Measurements from ENCODE around the gene RGS7. TPM values are rescaled to one million over a fixed set of nuclear protein-coding genes. Genes with fewer than 3 reads are reported as not detected.
A peak's percentile ranks its signal among the peaks of the same experiment; 100 is the strongest.

The RGS7 gene
- polyA plus RNA-seq, 2 of the 4 experiments (the other 2 are of a cell fraction): 0.08 TPM; not detected in 1

- FAIRE-seq: no peak
Observed at GRCh38 chr1:240831922-240832321, 525.1 kb downstream of the RGS7 start.

GRCh38 chr1:240831191-240831631 is 525.8 kb downstream of the RGS7 start:
- no peak overlapping the region for H3K4me3 ChIP-seq
- ATAC-seq: no peak; a peak in 1 of 6 replicates
- no peaks in the 10 kb centered on the region for H3K9me3 ChIP-seq
- no peak overlapping the region for H3K27ac ChIP-seq
- H3K4me2 ChIP-seq: no peak overlapping the region
- TF ChIP-seq MAX (IDR thresholded peaks at IDR 0.05) (no peak), MAZ (IDR thresholded peaks at IDR 0.05; ENCODE audit: borderline replicate concordance, low read depth, low read length) (no peak), KDM5A (IDR thresholded peaks at IDR 0.05) (no peak), KDM1A (IDR thresholded peaks at IDR 0.05; ENCODE audit: low read depth) (no peak), MAFK (IDR thresholded peaks at IDR 0.05; ENCODE audit: partially characterized antibody) (no peak), POLR2A (IDR thresholded peaks at IDR 0.05; ENCODE audit: low read length) (no peak), HES2 (IDR thresholded peaks at IDR 0.05) (no peak)
- CTCF ChIA-PET: interaction anchor here (1.8 to 2.5 kb wide), 2 partner anchors 11 to 98 kb away, joined by 6 to 7 read pairs; no protein-coding TSS in a partner anchor
- DNase-seq (ENCODE audit: low read depth in 1 of 2, low spot score in 1 of 2): no peak
- FAIRE-seq: no peak
- POLR2A ChIA-PET: interaction anchor here (0.7 kb wide), 1 partner anchor 800 kb away, joined by 4 read pairs; no protein-coding TSS in a partner anchor
- 31% methylated on average over 3 of the region's 3 CpGs for WGBS (ENCODE audit: missing lambda C conversion rate)
- H3K4me1 ChIP-seq: no peaks in the 10 kb centered on the region

More at GRCh38 chr1:240831922-240832321, 525.1 kb downstream of the RGS7 start:
- no peak overlapping the region for H3K4me2 ChIP-seq
- DNase-seq (ENCODE audit: low read depth in 1 of 2, low spot score in 1 of 2): no peak
- H3K9me3 ChIP-seq: no peaks in the 10 kb centered on the region
- TF ChIP-seq RAD21 (conservative IDR thresholded peaks at IDR 0.05 in 1 of 2, IDR thresholded peaks at IDR 0.05 in 1 of 2) (peak; percentile 37 to 44; a peak in 3 of 5 replicates), CTCF (IDR thresholded peaks at IDR 0.05) (peak; percentile 24; the same call in 2 of the 3 replicates), HOXB13 (CRISPR knock-in tag; IDR thresholded peaks at IDR 0.05; ENCODE audit: low read depth) (no peak), HOXB5 (CRISPR knock-in tag; IDR thresholded peaks at IDR 0.05) (no peak), JUNB (IDR thresholded peaks at IDR 0.05) (no peak)
- ATAC-seq: no peak
- CTCF ChIA-PET: interaction anchor here (0.6 to 2.5 kb wide), 3 partner anchors 10 to 99 kb away, joined by 3 to 7 read pairs (median 6); no protein-coding TSS in a partner anchor
- no peak overlapping the region for H3K27ac ChIP-seq
- WGBS (ENCODE audit: missing lambda C conversion rate): 13% methylated on average over 3 of the region's 3 CpGs
- no peaks in the 10 kb centered on the region for H3K4me1 ChIP-seq
- H3K4me3 ChIP-seq: no peak overlapping the region
- POLR2A ChIA-PET: interaction anchor here (0.7 kb wide), 1 partner anchor 801 kb away, joined by 4 read pairs; no protein-coding TSS in a partner anchor

GRCh38 chr1:240829487-240829886 is 527.5 kb downstream of the RGS7 start:
- ChIA-PET CTCF (interaction anchor here (2.5 kb wide), 1 partner anchor 13 kb away, joined by 6 read pairs; no protein-coding TSS in a partner anchor), POLR2A (no interaction called here)

More at GRCh38 chr1:240829487-240829886, 527.5 kb downstream of the RGS7 start:
- FAIRE-seq: no peak
- TF ChIP-seq GATA3 (IDR thresholded peaks at IDR 0.05; ENCODE audit: borderline replicate concordance) (no peak), EHMT2 (IDR thresholded peaks at IDR 0.05; ENCODE audit: low read depth) (no peak), FOSL2 (IDR thresholded peaks at IDR 0.05) (no peak), FOSL2 (CRISPR knock-in tag; IDR thresholded peaks at IDR 0.05) (no peak), MAX (IDR thresholded peaks at IDR 0.05) (no peak), ZFP36 (IDR thresholded peaks at IDR 0.05; ENCODE audit: borderline replicate concordance, partially characterized antibody) (no peak), MAFK (IDR thresholded peaks at IDR 0.05; ENCODE audit: partially characterized antibody) (no peak), MAZ (IDR thresholded peaks at IDR 0.05; ENCODE audit: borderline replicate concordance, low read depth, low read length) (no peak), CHD2 (IDR thresholded peaks at IDR 0.05; ENCODE audit: low read length, partially characterized antibody) (no peak), ESRRA (IDR thresholded peaks at IDR 0.05; ENCODE audit: borderline replicate concordance, low read length) (no peak), SREBF2 (IDR thresholded peaks at IDR 0.05) (no peak), CBX2 (IDR thresholded peaks at IDR 0.05; ENCODE audit: borderline replicate concordance, low read depth) (no peak), KDM1A (IDR thresholded peaks at IDR 0.05; ENCODE audit: low read depth) (no peak), TP53 (CRISPR knock-in tag; IDR thresholded peaks at IDR 0.05) (no peak), REST (IDR thresholded peaks at IDR 0.05) (no peak), RAD21 (conservative IDR thresholded peaks at IDR 0.05 in 1 of 2, IDR thresholded peaks at IDR 0.05 in 1 of 2) (no peak), BHLHE40 (IDR thresholded peaks at IDR 0.05; ENCODE audit: low read depth, low read length) (no peak)
- Histone ChIP-seq H3K27ac (no peak overlapping the region), H3K4me1 (no peaks in the 10 kb centered on the region), H3K9me3 (no peaks in the 10 kb centered on the region), H3K4me3 (no peak overlapping the region), H3K4me2 (no peak overlapping the region)
- ATAC-seq: no peak
- 43% methylated on average over 3 of the region's 3 CpGs for WGBS (ENCODE audit: missing lambda C conversion rate)
- no peak for DNase-seq (ENCODE audit: low read depth in 1 of 2, low spot score in 1 of 2)
